ENCODE results near the gene MTHFS. TPM values are rescaled to one million over a fixed set of nuclear protein-coding genes. Genes with fewer than 3 reads are reported as not detected.
A peak's percentile ranks its signal among the peaks of the same experiment; 100 is the strongest.

The MTHFS gene
- polyA plus RNA-seq, 1 donor from 2014 or later = 61.3 TPM

- Mint-ChIP-seq H3K4me3 (no peak overlapping the region), H3K27me3 (no peaks in the 10 kb centered on the region), H3K27ac (no peak overlapping the region), H3K9me3 (peaks cover 6 to 40% (median 38%) of the 10 kb centered on the region in 3 donors), H3K36me3 (peaks cover 53% of the 10 kb centered on the region), H3K4me1 (peaks cover 10 to 12% (median 11%) of the 10 kb centered on the region in 3 donors)
These were observed 21.6 kb downstream of the MTHFS start for GRCh38 chr15:79875213-79875612.

- Mint-ChIP-seq H3K4me3 (no peak overlapping the region), H3K36me3 (peaks cover 48% of the 10 kb centered on the region), H3K4me1 (peaks cover 10 to 13% (median 10%) of the 10 kb centered on the region in 3 donors), H3K27ac (peak overlapping the region in 1 of 3 donors; percentile 26), H3K9me3 (peaks cover 4 to 33% (median 32%) of the 10 kb centered on the region in 3 donors), H3K27me3 (no peaks in the 10 kb centered on the region)
These were observed 22.6 kb downstream of the MTHFS start for GRCh38 chr15:79874242-79874641.

GRCh38 chr15:79872358-79873017 is 24.3 kb downstream of the MTHFS start:
- Mint-ChIP-seq H3K36me3 (peaks cover 44% of the 10 kb centered on the region), H3K27me3 (no peaks in the 10 kb centered on the region), H3K27ac (peak overlapping the region in 2 of 3 donors; percentile 13 to 46), H3K4me3 (no peak overlapping the region), H3K4me1 (peaks cover 10 to 13% (median 11%) of the 10 kb centered on the region in 3 donors), H3K9me3 (peaks cover 3 to 23% (median 18%) of the 10 kb centered on the region in 3 donors)

- Mint-ChIP-seq H3K4me1 (peaks cover 9 to 16% (median 11%) of the 10 kb centered on the region in 3 donors), H3K4me3 (no peak overlapping the region), H3K36me3 (peaks cover 27% of the 10 kb centered on the region), H3K27me3 (no peaks in the 10 kb centered on the region), H3K9me3 (no peaks in the 10 kb centered on the region), H3K27ac (peak overlapping the region in 1 of 3 donors; percentile 6)
These were observed 28.3 kb downstream of the MTHFS start for GRCh38 chr15:79868554-79868953.

- Mint-ChIP-seq H3K27ac (peak overlapping the region in 1 of 3 donors; percentile 54), H3K36me3 (peaks cover 8% of the 10 kb centered on the region), H3K27me3 (no peaks in the 10 kb centered on the region)
These were observed 32.9 kb downstream of the MTHFS start for GRCh38 chr15:79863886-79864285.

GRCh38 chr15:79862191-79862590 is 34.6 kb downstream of the MTHFS start:
- H3K4me1 Mint-ChIP-seq = peaks cover 3 to 11% (median 6%) of the 10 kb centered on the region in 3 donors
- peaks cover 5% of the 10 kb centered on the region for H3K36me3 Mint-ChIP-seq
- H3K27me3 Mint-ChIP-seq = no peaks in the 10 kb centered on the region
- no peaks in the 10 kb centered on the region for H3K9me3 Mint-ChIP-seq
- H3K4me3 Mint-ChIP-seq = no peak overlapping the region
- H3K27ac Mint-ChIP-seq = no peak overlapping the region

More at GRCh38 chr15:79863886-79864285, 32.9 kb downstream of the MTHFS start:
- Mint-ChIP-seq H3K4me3 (no peak overlapping the region), H3K4me1 (peaks cover 3 to 10% (median 4%) of the 10 kb centered on the region in 3 donors), H3K9me3 (no peaks in the 10 kb centered on the region)

GRCh38 chr15:79860661-79861060 is 36.2 kb downstream of the MTHFS start:
- no peak overlapping the region for H3K4me3 Mint-ChIP-seq
- H3K36me3 Mint-ChIP-seq = peaks cover 2% of the 10 kb centered on the region
- no peaks in the 10 kb centered on the region for H3K27me3 Mint-ChIP-seq
- H3K9me3 Mint-ChIP-seq = no peaks in the 10 kb centered on the region
- peaks cover 6 to 10% (median 8%) of the 10 kb centered on the region in 3 donors for H3K4me1 Mint-ChIP-seq
- no peak overlapping the region for H3K27ac Mint-ChIP-seq

GRCh38 chr15:79858469-79858868 is 38.3 kb downstream of the MTHFS start:
- H3K4me3 Mint-ChIP-seq = no peak overlapping the region
- peaks cover 10 to 14% (median 13%) of the 10 kb centered on the region in 3 donors for H3K4me1 Mint-ChIP-seq
- no peak overlapping the region for H3K27ac Mint-ChIP-seq
- H3K36me3 Mint-ChIP-seq = peaks cover 2% of the 10 kb centered on the region
- H3K27me3 Mint-ChIP-seq = no peaks in the 10 kb centered on the region
- no peaks in the 10 kb centered on the region for H3K9me3 Mint-ChIP-seq

GRCh38 chr15:79853492-79854328 is 43.1 kb downstream of the MTHFS start:
- Mint-ChIP-seq H3K27me3 (no peaks in the 10 kb centered on the region), H3K9me3 (no peaks in the 10 kb centered on the region), H3K36me3 (peaks cover 2% of the 10 kb centered on the region), H3K4me1 (peaks cover 15 to 19% (median 17%) of the 10 kb centered on the region in 3 donors), H3K27ac (peak overlapping the region in 2 of 3 donors; percentile 21 to 78), H3K4me3 (no peak overlapping the region)

GRCh38 chr15:79849789-79850188 is 47.0 kb downstream of the MTHFS start:
- Mint-ChIP-seq H3K27ac (no peak overlapping the region), H3K27me3 (no peaks in the 10 kb centered on the region), H3K9me3 (no peaks in the 10 kb centered on the region), H3K4me3 (no peak overlapping the region), H3K4me1 (peaks cover 11 to 20% (median 18%) of the 10 kb centered on the region in 3 donors), H3K36me3 (peaks cover 6% of the 10 kb centered on the region)

GRCh38 chr15:79846539-79846938 is 50.3 kb downstream of the MTHFS start:
- no peaks in the 10 kb centered on the region for H3K9me3 Mint-ChIP-seq
- peaks cover 8% of the 10 kb centered on the region for H3K36me3 Mint-ChIP-seq
- peaks cover 6 to 16% (median 12%) of the 10 kb centered on the region in 3 donors for H3K4me1 Mint-ChIP-seq
- H3K27ac Mint-ChIP-seq = no peak overlapping the region
- H3K4me3 Mint-ChIP-seq = no peak overlapping the region
- H3K27me3 Mint-ChIP-seq = no peaks in the 10 kb centered on the region

GRCh38 chr15:79844221-79844620 is 52.6 kb downstream of the MTHFS start:
- peaks cover 8% of the 10 kb centered on the region for H3K36me3 Mint-ChIP-seq
- H3K27ac Mint-ChIP-seq = no peak overlapping the region
- H3K27me3 Mint-ChIP-seq = no peaks in the 10 kb centered on the region
- H3K4me1 Mint-ChIP-seq = peaks cover 0 to 7% (median 5%) of the 10 kb centered on the region in 3 donors
- H3K9me3 Mint-ChIP-seq = no peaks in the 10 kb centered on the region
- no peak overlapping the region for H3K4me3 Mint-ChIP-seq

- Mint-ChIP-seq H3K36me3 (peaks cover 7% of the 10 kb centered on the region), H3K4me3 (no peak overlapping the region), H3K27me3 (no peaks in the 10 kb centered on the region), H3K27ac (no peak overlapping the region), H3K9me3 (no peaks in the 10 kb centered on the region), H3K4me1 (no peaks in the 10 kb centered on the region)
These were observed 59.0 kb downstream of the MTHFS start for GRCh38 chr15:79837846-79838245.

GRCh38 chr15:79834495-79834894 is 62.3 kb downstream of the MTHFS start:
- no peaks in the 10 kb centered on the region for H3K27me3 Mint-ChIP-seq
- H3K4me3 Mint-ChIP-seq = no peak overlapping the region
- no peaks in the 10 kb centered on the region for H3K9me3 Mint-ChIP-seq
- H3K36me3 Mint-ChIP-seq = peaks cover 9% of the 10 kb centered on the region
- H3K27ac Mint-ChIP-seq = no peak overlapping the region
- no peaks in the 10 kb centered on the region for H3K4me1 Mint-ChIP-seq

GRCh38 chr15:79832367-79833120 is 64.3 kb downstream of the MTHFS start:
- peaks cover 0 to 5% (median 0%) of the 10 kb centered on the region in 3 donors for H3K9me3 Mint-ChIP-seq
- H3K27ac Mint-ChIP-seq = no peak overlapping the region
- H3K4me1 Mint-ChIP-seq = no peaks in the 10 kb centered on the region
- peaks cover 12% of the 10 kb centered on the region for H3K36me3 Mint-ChIP-seq
- no peaks in the 10 kb centered on the region for H3K27me3 Mint-ChIP-seq
- no peak overlapping the region for H3K4me3 Mint-ChIP-seq

All from IgD-negative memory B cell (primary cell).